ENCODE measurements around the gene HOXC9. TPM values are rescaled to one million over a fixed set of nuclear protein-coding genes. Genes with fewer than 3 reads are reported as not detected.

HOXC9 gene
- total and polyA plus RNA-seq, 9 of the 15 experiments (the other 6 are each of a cell fraction or from before 2014, with no cell fraction given), result 1.1 to 10.5 (median 9.3) TPM

- ATAC-seq (no peak), FAIRE-seq (no peak), DNase-seq (ENCODE audit: extremely low read depth in 1 of 4, low spot score in 3 of 4) (no peak)
- Histone ChIP-seq H2AFZ (ENCODE audit: low read depth, low read length) (no peak overlapping the region), H3K4me3 (no peak overlapping the region), H3K79me2 (ENCODE audit: control insufficient read depth, insufficient read depth, low read length) (peaks cover 46% of the 10 kb centered on the region), H3K9ac (ENCODE audit: insufficient read depth in 1 of 2, low read depth in 2 of 2, low read length in 2 of 2) (peak overlapping the region in 1 of 2 experiments; percentile 29; a peak in 1 of 4 replicates), H3K9me3 (replicated peaks; ENCODE audit: control insufficient read depth, insufficient read depth, low read depth, low read length) (no peaks in the 10 kb centered on the region), H3K4me1 (replicated peaks in 1 of 2; ENCODE audit: control insufficient read depth in 2 of 2, insufficient read depth in 2 of 2, low read length in 2 of 2) (peaks cover 38 to 74% of the 10 kb centered on the region in 2 experiments), H3K4me2 (ENCODE audit: insufficient read depth, low read length) (0 out of 2 replicates have a peak overlapping the region, but pooled peaks have one; percentile 6), H3K9me1 (ENCODE audit: control insufficient read depth, insufficient read depth, low read length) (no peaks in the 10 kb centered on the region), H3K27ac (ENCODE audit: extremely low read depth, low read depth, low read length) (no peak overlapping the region), H3K27me3 (ENCODE audit: control insufficient read depth in 2 of 2, insufficient read depth in 2 of 2, low read length in 2 of 2) (no peaks in the 10 kb centered on the region), H3K36me3 (ENCODE audit: control insufficient read depth, insufficient read depth, low read length) (no peaks in the 10 kb centered on the region), H4K20me1 (replicated peaks; ENCODE audit: control insufficient read depth, insufficient read depth, low read length) (no peaks in the 10 kb centered on the region)
- TF ChIP-seq POLR2H (tag; IDR thresholded peaks at IDR 0.05; ENCODE audit: low read depth), result no peak
- TF ChIP-seq PRDM10 (IDR thresholded peaks at IDR 0.05; ENCODE audit: partially characterized antibody), result peak; percentile 81
- peak; percentile 21; the same call in 1 of the 2 replicates for TF ChIP-seq VEZF1 (CRISPR knock-in tag; IDR thresholded peaks at IDR 0.05)
- TF ChIP-seq KAT7 (CRISPR knock-in tag; IDR thresholded peaks at IDR 0.05; ENCODE audit: borderline replicate concordance), result 0 out of 2 replicates have a peak, but pooled peaks have one; percentile 37
- in situ Hi-C loops (cut with MboI), result no loop called here
- BruUV-seq (replicated peaks), result no TSS peak
- POLR2A ChIA-PET, result interaction anchor here (0.5 to 5.6 kb wide), 8 partner anchors 11 to 239 kb away, joined by 3 to 43 read pairs (median 3); partner anchors contain the start of gene HOXC12
- intact Hi-C loops (cut with micrococcal nuclease), result no loop called here
- CTCF ChIA-PET (ENCODE audit: low intra/inter-chr PET ratio), result interaction anchor here (0.6 kb wide), 1 partner anchor 290 kb away, joined by 3 read pairs; no protein-coding TSS in a partner anchor
- WGBS (ENCODE audit: insufficient coverage, low coverage, missing lambda C conversion rate), result 47% methylated on average over 6 of the region's 11 CpGs
Measured at GRCh38 chr12:53998110-53998899, 1.7 kb upstream of the HOXC9 start.
